ENCODE data around the gene MAD2L2.

Gene MAD2L2

DNA sequence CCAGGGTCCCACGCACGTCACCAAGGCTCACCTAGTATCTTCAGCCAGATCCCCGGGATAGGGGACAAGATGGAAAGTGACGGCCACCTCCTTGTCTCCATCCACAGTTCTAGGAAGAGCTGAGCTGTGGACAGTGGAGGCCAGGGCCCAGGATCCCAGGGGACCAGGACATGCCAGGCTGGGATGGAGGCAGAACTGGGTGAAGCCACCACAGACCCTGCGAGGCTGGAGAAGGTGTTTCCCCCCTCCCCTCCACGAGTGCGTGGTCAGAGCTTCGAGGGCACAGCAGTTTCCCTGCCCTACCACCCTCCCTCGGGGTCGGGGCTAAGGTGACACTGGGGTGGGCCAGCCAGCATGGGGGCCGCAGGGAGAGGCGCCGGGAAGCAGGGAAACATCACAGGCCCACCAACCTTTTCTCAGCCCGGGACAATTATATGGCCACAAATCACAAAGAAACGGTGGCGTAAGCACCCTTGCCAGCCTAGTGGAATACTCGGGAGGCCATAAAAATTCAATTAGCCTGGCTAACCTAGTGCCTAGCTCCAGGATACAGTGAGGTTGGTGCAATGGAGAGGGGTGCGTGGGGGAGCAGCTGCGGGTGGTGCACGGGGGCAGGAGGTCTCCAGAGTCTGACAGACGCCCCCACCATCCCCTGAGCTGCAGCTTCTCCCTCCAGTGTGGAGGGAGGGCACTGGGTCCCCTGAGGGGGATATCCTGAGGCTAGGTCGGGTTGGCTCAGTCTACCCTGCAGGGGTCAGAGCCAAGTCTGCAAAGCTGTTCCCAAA, 23.9 kb upstream of the MAD2L2 start:
- DNase-seq = no peak

DNA sequence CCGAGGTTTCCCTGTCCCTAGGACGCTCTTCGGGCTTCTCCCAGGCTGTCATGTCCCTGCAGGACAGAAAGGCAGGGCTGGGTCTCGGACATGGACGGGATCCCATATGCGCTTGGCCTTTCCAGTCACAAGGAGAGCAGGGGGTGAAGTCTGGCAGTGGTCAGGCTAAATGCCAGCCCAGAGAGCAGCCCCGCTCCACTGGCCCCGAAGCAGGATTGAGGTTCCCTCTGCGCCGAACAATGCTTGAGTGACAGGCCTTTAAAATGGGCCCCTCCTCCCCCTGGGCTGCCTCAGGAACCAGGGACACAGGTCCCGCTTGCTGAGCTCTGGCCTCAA, 23.2 kb upstream of the MAD2L2 start:
- DNase-seq = no peak

DNA sequence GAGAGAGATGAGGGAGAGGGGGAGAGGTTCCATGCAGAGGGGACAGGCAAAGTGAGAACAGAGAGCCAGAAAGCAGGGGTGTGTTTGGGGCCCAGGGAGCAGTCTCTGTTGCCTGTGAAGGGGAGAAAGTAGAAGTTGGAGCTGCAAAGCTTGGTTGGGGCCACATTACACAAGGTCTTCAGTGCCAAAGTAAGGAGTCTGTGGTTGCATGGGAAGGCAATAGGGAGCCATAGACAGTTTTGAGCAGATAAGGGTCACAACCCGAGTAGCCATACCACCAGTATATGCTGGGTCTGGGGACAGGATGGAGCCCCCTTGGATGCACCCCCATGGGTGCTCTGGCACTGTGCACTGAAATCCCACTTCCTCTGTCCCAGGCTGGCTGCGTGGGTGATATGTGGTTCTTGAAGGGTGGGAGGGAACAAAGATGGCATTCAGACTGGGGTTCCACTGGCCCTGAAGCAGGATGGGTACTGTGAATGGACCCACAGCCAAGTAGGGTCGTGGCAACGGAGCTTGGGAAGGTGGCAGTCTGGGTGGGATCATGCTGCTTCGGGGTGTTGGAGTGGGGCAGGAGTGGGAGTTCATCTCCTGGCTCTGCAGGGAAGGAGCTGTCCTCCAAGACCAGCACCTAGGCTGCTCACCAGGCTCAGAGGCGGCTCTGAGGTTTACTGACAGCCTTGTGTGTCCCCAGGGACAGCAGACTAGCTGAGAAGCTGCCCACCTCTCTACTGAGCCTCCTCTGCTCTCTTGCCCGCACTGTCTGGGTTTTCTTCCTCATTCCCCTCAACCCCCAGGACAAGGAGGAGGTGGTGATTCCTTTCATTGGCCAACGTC, 22.6 kb upstream of the MAD2L2 start:
- no peak for DNase-seq

DNA sequence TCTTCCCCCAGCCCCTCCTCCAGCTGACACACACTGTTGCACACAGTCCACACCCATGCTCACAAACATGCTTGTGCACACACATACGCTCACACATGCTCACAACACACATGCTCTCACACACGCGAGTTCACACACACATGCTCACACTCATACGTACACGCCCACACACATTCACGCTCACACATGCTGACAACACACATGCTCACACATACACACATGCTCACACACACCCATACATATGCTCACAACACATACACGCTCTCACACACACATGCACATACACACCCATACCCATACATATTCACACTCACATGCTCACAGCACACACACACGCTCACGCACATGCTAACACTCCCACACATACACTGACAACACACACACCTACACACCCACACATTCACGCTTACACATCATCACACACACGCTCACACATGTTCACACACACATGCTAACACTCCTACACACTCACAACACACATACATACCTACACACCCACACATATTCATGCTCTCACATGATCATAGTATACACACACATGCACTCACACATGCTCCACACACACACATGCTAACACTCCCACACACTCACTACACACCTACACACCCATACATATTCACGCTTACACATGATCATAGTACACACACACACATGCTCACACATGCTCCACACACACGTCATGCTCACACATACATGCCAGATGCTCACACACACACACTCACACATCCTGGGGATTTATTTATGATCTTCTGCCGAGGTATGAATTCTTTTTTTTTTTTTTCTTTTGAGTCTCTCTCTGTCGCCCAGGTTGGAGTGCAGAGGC, 21.2 kb upstream of the MAD2L2 start:
- DNase-seq = no peak

DNA sequence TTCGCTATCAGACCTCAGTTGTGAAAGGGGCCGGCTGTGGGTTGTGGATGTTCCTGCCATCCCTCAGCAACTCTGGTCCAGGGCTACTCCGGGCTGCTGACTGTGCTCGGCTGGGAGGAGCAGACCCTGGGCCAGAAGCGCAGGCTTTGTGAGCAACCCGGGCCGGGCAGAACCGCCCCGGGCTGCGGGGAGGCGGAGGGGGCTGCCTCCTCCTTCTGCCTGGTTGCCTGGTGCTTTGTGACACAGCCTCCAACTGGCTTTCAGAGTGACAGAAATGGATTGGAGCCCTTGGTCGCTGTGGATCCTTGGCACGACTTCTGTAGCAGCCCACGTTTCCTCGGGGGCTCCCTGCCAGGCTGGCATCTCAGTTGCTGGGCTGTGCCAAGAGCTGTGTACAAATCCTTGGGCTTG, 20.6 kb upstream of the MAD2L2 start:
- DNase-seq = no peak

DNA sequence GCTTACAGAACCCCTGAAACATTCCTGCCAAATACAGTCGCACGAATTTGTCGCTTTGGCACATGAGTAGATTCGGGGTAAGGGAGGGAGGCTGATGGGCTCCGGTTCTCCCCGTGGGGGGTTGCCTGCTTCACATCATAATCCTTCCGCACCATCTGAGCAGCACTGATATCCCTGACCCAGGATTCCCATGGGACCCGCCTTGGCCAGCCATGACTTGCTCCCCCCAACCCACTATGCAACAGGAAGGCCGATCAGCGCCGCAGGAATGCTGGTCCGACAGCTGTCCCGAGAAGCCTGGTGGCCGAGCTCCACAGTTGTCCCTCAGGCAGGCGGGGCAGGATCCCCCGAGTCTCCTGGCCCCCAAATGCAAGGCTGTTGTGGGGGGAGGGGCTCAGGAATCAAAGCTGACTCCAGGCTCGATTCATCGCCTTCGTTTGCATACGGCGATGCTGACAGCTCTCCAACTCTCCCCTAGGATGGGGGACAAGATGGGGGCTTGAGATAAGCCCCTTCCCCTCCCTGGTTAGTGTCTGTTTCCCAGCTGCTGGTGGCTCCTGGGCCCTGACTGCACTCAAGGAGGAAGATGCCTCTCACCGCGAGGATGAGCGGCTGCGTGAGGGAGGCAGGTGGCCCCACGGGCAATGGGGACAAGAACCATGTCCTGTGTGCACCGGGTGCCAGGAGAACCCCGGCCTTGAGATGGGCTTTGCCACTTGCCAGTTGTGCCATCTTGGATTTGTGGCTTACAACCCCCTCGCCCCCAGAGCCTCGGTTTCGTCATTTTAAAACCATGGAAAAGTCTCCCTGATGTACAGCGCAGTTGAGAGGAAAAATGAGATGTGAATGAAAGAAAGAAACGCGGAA, 19.9 kb upstream of the MAD2L2 start:
- no peak for DNase-seq

DNA sequence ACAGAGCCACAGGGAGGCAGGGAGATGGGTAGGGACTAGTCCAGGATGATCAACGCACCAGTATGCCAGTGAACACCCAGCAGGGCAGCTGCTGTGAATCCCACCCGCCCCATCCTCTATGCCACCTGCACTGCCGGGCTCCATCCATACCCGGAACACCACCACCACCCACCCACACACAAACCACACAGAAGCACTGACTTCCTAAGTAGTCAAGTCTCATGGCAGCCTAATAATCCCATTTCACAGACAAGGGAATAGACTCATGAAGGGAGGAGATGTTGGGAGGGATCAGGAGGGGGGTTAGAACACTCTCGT, 16.9 kb upstream of the MAD2L2 start:
- no peak for DNase-seq

DNA sequence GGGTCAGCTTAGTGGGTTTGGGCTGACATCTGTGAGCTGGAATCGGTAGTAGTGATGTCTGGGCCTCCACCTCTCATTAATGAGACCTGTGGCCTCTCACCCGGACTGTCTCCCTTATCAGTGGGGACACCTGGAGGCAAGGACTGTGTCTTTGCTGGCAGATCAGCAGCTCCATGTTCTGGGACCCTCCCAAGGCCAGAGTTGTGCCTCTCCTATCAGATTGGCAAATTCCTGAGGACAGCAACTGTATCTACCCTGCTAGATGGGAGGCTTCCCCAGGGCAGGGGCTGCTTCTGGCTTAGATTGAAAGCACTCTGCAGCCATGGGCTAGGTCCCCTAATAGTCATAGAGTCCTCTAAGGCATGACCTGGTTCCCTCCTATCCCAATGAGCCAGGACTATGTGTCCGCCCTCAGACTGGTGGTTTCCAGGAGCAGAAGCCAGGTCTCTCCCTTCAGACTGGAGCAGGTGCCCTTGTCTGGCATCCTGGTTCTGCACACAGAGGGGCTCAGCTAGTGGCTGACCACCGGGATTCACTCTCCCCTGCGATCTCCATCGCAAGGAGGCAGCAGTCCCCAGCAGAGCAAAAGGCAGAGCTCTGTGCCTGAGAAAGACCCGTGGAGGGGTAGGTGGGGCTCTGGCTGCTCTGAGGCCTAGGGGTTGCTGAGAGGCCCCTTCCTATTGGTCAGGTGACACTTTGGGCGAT, 16.4 kb upstream of the MAD2L2 start:
- no peak for DNase-seq

DNA sequence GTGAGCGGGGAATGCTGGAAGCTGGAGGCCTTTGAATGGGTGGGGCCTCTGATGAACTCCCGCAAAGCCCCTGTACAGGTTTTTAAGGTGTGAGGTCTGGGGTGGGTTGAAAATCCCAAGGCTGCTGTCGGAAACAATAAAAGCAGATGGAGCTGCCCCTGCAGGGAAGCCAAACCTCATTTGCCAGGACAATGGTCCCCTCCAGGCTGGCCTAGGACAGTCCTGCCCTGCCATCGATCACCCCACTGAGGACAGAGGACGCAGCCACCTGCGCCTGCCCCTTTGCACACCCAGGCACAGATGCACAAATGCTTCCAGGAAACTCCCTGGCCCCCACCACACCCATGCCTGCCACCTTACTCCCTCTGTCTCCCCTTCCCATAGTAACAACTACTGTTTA, 14.9 kb upstream of the MAD2L2 start:
- DNase-seq = no peak

DNA sequence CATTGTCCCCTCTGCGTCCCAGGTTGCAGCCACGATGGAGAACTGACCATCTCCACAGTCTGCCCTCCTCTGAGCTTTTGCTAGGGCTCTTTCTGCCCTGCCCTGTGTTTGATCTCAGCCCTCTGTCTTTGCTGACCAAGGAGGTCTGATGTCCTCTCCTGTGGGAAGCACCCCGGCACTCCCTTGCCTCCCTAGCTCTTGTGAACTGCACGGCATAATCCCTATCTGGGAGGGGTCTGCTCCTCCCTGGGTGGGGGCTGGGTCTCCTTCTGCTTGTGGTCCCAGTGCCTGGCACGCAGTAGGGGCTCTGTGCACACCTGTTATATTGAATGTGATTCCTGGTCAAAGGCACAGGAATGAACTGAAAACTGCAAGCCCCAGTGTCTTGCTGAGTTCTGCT, 13.0 kb upstream of the MAD2L2 start:
- DNase-seq = no peak

DNA sequence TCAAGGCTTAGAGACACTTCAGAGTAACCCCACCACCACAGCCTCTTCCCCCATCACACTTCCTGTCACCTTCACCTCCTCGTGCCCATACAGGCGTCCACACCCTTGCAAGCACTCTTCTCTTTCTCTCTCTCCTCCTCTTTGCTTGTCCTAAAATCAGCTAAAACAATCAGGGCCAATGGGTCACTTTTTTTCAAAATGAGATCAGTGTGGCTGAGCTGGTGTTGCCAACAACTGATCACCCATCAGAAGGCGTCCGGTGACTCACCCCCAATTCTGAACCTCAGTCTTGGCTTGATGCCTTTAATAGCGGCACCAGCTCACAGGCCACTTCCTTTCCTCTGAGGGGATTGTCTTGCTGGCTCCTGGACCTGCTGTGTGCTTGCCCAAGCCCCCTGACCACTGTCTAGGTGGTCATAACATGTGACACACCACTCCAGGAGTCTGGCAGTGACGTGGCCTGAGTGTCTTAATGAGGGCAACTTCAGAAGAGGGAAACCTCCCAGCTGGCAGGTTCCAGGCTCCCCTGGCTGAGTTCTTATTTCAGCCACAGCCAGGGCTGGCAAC, 12.2 kb upstream of the MAD2L2 start:
- DNase-seq = peak; percentile 72

DNA sequence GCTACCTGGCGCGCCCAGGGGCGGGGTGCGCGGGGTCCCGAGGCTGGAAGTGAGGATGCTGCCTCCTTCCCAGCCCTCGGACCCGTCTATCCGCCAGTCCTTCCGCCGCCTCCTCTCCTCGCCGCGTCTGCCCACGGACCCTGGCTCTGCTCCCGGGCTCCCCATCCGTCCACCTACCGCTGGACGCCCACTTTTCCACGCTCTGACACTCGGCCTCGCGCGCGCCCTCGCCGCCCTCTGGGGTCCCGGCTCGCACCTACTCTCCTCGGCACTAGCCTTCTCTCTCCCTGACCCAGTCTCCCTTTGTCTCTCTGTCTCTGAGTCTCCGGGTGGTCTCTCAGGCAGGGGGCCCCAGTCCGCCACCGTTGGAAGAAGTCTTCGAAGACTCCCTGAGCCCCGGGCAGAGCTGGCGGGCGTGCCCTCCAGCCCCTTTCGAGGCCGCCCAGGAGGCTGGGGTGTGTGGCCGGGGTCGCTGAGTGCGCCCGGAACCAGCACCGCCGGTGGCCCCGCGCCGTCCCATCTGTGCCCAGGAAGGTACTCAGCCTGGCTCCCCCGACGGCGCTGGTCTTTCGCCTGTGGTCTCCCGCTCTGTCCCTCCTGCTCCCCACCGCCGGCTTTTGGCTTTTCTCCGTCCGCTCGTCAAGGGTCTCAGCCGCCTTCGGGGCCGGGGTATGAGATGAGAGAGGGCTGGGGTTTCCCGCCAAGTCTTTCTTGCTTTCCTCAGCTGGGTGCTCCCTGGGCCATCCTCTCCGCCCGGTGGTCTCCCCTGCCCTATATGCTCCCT, 11.2 kb upstream of the MAD2L2 start:
- DNase-seq = no peak

DNA sequence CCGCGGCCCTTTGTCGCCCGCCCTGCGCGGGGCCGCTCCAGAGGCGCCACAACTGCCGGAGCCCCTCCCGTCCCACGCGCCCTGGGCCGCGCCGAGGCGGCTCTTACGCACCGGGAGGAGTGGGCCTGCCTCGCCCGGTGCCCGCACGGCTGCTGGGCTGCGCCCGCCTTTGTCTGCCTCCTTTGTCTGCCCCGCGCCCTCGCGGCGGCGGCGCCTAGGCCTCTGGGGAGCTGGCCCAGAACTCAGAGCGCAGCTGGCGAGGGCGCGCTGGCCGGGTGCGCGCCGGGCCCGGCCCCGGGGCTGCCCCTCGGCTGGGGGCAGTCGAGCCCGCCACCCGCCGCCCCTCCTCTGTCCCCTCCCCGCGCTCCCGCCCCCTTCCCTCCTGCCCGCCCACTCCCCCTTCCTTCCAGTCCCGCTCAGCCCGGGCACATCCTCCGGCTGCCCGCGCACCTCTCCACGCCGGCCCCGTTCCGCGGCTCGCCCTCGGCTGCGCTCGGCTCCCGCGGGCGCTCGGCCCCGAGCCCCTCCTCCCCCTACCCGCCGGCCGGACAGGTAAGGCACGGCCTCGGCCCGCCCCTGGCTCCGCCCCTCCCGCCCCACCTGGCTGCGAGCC, 10.5 kb upstream of the MAD2L2 start, which contains the start of gene DRAXIN:
TSS of gene DRAXIN (plus strand) at position 409 of the 613 bp plus-strand sequence. CDS start 14,549 bp downstream, outside the sequence.
- no peak for DNase-seq

DNA sequence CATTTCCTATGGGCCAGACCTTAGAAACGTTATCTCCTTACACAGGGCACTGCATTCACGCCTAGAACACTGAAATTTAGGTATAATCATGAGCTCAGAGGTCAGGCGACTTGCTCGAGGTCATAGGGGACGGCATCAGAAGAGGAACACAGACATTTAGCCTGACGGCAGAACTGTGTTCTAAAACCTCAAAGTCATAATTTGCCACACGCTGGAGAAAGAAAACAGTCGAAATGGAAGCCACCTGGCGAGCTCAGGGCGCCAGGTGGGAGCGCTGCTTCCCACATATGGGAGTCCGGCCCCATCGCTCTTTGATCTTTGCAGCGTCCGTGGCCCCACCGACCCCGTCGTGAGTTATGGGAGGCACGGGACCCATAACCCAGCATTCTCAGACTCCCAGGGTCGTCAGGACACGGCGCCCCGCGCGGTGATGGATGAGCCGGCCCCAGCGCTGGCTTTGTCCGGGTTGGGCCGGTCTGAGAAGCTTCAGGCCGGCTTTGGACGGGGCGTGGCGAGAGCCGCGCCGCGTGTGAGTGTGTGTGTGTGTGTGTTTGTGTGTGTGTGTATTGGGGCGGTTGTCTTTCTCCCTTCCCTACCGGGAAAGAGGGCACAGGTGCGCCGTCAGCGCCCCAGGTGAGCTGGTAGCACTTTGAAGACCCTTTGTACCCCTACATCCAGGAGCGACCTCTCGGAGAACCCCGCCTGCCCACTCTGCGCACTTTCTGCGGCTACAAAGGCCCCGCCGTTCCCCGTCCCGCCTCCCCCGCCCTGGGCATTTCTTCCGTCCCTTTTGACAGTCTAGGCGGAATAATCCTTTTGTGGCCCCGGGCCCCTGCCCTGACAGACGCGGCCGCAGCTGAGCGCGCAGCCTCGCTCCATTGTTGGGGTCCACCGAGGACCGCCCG, 9.7 kb upstream of the MAD2L2 start:
- DNase-seq = no peak

DNA sequence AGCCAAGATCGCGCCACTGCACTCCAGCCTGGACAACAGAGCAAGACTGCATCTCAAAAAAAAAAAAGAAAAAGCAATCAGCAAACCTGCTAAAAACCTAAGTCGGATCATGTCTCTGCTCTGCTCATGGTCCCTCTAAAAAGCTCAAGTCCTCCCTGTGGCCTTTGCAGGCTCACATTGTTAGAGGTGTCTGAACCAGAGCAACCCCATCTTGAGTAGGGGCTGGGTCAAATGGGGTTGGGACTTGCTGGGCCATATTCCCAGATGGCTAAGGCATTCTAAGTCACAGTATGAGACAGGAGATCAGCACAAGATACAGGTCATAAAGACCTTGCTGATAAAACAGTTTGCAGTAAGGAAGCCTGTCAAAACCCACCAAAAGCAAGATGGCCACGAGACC, 7.6 kb upstream of the MAD2L2 start:
- no peak for DNase-seq

DNA sequence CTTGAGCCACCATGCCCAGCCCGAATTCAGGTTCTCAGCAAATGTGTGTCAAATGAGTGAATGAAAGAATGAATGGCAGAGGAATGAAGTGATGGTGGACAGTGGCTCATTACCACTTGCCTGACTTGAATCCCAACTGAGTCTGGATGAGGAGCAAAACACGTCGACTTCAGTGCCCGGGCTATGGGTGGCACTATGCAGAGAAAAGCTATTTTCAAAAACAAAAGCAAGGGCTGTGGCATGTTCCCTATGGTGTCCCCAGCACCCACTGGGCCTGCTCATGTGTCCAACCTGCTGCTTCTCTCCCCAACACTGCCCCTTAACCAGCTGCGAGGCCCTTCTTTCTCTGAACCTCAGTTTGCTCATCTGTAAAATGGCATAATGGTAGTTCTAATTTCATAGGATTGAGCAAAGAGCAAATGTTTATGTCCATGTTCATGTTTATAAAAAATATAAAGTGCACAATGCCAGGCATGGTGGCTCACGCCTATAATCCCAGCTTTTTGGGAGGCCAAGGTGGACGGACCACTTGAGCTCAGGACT, 4.3 kb upstream of the MAD2L2 start:
- no peak for DNase-seq

DNA sequence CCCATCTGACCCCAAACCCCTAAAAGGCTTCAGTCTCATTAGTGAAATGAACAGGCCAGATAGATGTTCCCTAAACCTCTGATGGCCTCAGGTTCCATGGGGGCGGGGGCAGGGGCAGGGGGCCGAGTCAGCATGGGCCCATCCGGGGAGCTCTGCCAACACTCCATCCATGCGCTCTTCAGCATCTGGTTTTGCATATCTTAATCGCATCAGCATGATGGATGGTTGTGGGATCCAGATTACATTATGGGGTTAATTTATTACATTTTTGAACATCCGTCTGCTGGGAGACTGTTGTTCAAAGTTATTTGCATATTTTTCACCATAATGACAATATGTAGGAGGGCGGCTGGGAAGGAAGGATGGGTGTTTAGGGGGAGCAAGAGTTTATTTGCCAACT, 3.1 kb upstream of the MAD2L2 start:
- no peak for DNase-seq

DNA sequence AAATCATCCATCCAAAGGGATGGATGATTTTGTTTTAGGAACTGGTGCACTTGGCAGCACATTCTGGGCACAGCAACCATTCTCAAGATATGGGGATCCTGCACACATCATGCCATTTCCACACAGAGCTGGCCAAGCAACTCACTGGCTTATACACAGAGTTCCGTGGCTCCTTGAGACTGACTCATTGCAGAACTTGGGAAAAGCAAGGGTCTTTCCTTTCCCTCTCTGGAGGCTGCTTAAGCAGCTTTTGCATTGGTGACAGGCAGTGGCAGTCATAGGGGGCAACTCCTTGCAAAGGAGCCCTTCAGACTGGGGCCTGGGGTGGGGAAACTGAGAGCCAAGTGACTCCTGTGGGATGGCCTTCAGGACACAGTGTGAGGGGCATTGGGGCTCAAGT, 1.9 kb upstream of the MAD2L2 start:
- DNase-seq = no peak

DNA sequence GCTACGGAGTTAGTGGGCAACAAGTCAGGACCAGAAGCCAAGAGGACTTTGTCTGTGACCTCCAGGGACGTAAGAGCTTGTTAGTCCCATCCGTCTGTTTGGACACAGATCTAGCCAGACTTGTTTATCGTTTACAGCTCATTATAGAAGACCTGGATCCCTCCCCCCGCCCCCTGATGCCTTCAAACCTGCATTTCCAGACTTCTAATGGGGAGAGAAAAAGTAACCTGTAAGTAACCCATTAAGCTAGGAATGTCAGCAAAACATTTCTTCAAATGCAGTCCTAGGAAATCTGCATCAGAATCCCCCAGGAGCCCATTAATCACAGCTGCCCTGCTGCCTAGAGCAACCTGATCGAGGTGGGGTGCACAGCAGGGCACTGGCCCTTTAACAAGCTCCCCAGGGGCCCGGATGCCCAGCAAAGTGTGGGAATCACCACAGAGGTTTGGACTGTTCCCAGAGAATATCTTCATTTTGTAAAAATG, 1.4 kb upstream of the MAD2L2 start:
- no peak for DNase-seq
